AG08395 (cell line): ENCODE measurements around the gene CSTF1.
"Not testable (repeated sequence)": the region's sequence is repeated elsewhere in the genome, so short reads cannot be mapped to it uniquely, and the experiment has no call there.

Experiments
- DNase-seq: peaks from one replicate; pipeline ENCODE4 v3.0.0; 2012; ENCODE audit warnings: mixed read lengths, low spot score

The CSTF1 gene

GRCh38 chr20:56409521-56409920 is 17.1 kb downstream of the CSTF1 start:
- DNase-seq = no peak

DNA sequence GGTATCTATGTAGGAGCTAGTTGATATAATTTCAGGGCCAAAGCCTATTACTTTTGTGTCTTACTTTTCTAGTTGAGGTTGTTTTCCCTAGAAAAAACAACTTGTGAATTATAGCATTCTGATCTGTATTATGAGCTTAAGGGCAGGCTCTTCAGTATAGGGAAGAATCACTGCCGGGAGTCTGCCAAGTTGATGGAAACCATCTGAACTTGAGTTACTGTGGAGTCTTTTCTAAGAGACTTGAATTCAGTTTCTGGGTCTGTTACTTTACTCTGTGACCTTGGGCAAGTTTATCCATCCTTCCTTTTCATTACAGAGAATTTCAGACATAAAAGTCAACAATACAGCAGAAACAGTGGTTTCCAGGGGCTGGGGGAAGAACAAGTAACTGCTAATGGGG is 17.5 kb downstream of the CSTF1 start:
- no peak for DNase-seq

DNA sequence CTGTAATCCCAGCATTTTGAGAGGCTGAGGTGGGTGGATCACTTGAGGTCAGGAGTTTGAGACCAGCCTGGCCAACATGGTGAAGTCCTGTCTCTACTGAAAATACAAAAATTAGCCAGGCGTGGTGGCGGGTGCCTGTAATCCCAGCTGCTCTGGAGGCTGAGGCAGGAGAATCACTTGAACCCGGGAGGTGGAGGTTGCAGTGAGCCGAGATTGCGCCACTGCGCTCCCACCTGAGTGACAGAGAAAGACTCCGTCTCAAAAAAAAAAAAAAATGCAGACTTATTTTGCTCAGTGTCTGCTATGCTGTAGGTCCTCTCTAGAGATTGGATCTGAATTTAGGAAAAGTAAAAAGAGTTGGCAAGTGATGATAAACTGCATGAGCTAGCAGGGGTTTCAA is 18.8 kb downstream of the CSTF1 start:
- DNase-seq = not testable (repeated sequence)

DNA sequence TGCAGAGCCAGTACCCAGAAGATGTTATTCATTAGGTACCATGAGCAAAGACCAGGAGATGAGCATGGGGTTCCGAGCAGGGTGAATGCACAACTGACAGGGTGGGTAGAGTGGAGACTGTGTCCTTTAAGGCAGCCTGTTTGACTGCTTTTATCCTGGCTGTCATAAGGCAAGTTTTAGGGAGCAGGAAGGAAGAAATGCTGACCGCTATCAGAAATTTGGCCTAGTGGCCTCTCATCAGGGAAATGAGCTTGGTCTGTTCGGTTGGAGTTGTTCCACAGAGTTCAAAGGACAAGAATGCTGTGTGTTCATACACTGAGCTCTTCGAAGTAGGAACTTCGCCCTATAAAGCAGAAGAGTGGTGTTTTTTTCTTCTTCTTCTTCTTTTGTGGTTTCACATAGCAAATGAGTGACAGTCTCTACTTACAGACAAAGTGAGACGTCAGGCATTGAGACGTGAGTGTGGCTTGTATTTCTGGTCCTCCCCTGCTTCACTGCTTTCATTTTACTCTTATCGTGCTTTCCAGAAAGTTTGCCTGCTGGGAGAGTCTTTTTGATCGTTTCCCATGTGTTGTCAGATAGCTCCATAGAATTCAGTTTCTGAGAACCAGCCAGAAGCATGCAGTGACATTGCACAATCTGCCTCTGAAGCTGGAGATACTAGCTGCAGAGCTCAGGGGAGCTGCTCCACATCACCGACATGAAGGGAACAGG is 19.5 kb downstream of the CSTF1 start, which contains the start of gene CASS4:
CASS4 (plus strand) TSS at position 502 of the 714 bp plus-strand sequence; CDS start at position 701, 199 bp downstream.
- peak; percentile 62 for DNase-seq

DNA sequence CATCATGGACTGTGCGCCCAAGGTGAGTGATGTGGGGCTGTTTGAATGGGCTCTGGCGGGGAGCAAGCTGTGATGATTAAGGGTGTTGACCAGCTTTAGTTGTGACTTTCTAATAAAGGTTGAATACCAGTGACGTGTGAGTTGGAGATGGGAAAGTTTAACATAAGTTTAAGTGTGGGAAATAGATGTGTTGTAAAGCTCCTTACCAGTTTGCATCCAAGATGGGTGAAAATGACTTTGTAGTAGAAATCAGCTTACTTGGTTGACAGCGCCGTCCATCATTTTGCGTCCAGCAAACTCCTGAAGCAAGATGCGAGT is 20.0 kb downstream of the CSTF1 start:
- no peak for DNase-seq

DNA sequence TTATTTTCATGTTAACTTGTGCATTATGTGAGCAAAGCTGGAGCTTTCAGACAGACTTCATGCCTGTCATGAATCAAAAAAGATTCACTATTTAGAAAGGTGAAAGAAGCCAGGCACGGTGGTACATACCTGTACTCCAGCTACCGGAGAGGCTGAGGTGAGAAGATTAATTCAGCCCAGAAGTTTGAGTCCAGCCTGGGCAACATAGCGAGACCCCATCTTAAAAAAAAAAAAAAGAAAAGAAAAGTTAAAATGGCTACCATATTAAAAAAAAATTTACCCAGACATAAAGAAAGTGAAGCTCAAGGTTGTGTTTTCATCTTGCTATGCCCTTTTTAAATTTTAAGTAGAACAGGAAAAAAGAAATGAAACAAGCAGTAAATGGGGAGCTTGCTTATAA is 20.5 kb downstream of the CSTF1 start:
- no peak for DNase-seq

DNA sequence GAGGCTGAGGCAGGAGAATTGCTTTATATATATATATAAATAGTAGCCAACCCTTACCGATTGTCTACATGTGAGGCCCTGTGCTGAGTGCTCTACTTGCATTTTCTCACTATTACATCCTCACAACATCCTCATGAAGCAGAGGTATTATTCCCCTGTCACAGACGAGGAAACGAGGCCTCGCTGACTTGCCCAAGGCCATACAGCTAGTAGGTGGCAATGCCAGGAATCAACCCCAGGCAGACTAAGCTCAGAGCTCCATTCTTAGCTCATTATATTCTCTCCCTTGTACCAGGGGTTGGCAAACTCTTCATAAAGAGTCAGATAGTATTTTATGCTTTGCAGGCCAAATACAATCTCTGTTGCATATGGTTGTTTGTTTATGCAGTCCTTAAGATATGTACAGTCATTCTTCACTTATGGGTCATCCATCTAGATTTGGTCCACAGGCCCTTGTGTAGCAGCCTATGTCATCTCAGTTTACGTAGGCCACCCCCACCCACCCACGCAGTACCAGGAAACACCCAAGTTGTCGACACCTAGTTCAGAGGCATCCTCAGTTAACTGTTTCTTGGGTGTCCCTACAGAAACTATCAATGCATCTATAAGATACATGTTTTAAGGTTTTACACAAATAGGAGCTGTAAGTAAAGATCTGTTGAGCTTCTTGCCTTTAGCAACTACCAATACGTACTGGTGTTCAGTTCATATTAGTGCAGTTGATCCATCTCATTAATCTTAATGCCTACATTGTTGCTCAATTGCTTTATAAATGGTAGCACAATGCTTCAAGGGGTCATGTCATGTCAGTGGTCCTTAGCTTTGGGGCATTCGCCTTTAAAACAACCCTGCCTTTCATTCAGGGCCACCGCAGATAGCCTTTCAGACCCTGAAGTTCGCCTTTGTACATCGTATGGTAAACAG is 22.7 kb downstream of the CSTF1 start:
- DNase-seq = no peak

DNA sequence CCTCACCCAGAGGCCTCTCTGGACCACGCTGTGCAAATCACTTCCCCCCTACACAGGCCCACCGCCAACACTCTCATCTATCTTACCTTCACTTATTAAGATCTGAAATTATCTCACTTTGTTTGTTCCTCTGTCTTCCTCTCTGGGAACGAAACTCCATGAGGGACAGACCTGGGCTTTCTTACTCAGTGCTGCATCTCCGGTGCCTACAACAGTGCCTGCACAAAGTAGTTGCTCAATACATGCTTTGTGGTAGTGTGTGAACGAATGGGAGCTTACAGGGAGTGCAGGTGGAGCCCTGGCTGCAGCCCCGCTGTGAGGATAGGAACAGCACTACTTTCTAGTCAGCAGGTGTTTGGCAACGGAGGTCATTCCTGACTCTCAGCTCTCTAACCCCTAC is 25.0 kb downstream of the CSTF1 start:
- no peak for DNase-seq

GRCh38 chr20:56417911-56418310 is 25.5 kb downstream of the CSTF1 start:
- DNase-seq = no peak

DNA sequence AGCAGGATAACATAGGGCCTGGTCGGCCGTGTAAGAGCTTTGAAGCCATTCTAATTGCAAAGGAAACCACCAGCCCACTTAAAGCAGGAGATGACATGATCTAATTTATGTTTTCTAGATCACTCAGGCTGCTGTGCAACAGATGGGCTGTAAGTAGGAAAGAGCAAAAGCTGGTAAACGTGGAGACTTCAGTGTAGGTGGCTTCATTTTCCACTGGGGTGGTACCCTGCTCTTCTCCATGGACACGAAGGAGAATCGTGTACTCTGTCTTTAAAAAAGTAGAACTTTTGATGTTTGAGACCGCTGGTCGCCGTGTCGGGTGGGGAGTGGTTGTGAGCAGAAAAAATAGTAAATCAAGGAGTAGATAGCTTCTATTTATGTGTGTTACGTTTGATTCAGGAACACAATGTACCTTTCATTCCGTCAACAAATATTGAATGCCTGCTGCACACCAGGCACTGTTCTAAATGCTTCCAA is 26.0 kb downstream of the CSTF1 start:
- DNase-seq = no peak

DNA sequence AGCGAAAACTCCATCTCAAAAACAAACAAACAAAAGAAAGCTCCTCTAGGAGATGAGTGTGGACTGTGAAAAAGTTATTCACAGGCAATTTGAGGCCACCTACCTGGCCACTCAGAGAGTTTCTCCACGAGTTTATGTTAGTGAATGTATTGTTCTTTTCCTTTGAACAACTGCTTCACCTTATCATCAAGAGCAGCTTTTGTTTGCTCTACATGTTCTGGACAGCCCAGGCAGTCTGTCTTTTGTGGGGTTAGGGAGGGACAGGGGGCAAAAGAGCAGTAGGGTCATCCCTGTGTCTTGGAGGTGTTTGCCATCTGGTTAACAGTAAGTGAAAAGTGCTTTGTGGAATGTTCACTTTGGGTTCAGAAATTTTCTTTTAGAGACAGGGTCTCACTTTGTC is 27.6 kb downstream of the CSTF1 start:
- DNase-seq = no peak

- no peak for DNase-seq
These were observed 28.7 kb downstream of the CSTF1 start for GRCh38 chr20:56420940-56421688.

DNA sequence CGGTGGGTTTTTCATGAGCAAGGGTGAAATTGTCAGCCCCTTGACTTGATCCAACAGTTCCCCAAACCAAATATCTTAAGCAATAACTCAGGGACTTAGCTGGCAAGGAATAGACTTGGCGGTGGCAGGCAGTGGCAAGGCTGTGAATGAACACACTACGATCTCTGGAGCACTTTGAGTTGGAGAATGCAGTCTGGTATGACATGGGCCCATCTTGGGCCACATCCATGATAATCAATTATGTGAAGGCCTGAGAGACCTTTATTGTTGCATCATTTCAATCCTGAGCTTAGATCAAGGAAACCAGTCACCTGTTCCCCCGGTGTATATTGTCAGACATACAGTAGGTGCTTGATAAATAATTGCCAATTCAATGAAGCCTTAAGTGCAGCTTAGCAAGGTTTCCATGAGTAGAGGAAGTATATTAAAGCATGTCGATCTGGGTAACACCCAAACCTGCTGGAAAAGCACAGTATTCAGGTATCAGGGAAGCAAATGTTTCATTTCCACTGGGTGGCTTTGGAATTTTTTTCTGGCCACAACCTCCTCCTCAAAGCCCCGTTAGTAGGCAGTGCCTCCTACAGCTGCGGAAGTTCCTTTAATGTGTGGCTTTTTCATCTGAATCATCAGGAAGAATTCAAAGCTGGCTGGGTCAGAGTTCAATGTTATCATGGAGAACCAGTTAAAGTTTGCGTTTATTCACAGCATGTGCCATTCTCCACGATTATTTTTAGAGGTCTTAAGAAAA is 29.8 kb downstream of the CSTF1 start:
- peak; percentile 75 for DNase-seq

- DNase-seq = no peak
These were observed 30.4 kb downstream of the CSTF1 start for GRCh38 chr20:56422824-56423189.

DNA sequence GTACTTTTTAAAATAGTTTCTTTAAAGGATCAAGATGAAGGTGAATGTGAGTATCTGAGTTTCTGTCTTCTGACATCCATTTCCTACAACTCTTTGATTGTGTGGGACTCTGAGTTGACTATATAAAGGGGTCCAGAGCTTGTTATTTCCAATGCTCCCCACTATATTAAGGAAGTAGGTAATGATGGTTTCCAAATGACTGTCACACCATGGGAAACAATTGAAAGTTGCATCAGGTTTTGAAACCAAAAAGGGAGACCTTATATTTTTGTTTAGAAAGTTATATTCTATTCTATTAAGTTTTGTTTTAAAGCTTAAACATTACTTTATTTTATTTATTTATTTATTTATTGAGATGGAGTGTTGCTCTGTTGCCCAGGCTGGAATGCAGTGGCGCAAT is 30.8 kb downstream of the CSTF1 start:
- DNase-seq = no peak

GRCh38 chr20:56423886-56424285 is 31.4 kb downstream of the CSTF1 start:
- no peak for DNase-seq

- DNase-seq = no peak
These were observed 32.5 kb downstream of the CSTF1 start for GRCh38 chr20:56424931-56425330.

- no peak for DNase-seq
These were observed 33.6 kb downstream of the CSTF1 start for GRCh38 chr20:56426026-56426425.

DNA sequence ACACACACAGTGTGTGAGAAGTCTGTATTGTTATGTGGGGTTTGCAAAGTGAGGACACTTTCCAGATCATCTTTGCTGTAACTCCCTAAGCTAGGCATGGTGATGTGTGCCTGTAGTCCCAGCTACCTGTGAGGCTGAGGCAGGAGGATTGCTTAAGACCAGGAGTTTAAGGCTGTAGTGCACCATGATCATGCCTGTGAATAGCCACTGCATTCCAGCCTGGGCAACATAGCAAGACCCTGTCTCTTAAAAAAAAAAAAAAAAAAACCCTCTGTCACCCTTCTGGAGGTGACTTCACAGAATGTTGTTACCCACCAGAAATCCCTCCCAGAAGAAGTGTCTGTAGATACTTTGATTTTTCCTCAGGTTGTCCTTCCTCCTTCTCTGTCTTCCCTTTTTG is 34.5 kb downstream of the CSTF1 start:
- no peak for DNase-seq

DNA sequence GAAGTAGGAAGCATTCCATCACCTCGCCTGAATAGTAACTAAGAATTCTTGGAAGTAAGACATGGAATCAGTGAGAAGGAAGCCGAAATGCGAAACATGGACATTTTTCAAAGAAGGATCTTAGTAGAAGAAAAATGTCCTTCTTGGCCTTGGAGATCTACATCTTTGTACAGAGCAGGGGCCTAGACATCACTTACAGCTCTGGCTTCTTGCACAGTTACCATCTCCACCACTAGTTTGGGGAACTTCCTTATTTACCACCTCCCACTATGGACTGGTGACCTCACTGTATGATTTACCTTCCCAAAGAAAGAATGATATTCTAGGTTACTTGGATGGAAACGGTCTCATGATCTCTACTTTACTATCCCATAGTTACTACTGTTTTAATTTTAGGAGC is 35.4 kb downstream of the CSTF1 start:
- no peak for DNase-seq

DNA sequence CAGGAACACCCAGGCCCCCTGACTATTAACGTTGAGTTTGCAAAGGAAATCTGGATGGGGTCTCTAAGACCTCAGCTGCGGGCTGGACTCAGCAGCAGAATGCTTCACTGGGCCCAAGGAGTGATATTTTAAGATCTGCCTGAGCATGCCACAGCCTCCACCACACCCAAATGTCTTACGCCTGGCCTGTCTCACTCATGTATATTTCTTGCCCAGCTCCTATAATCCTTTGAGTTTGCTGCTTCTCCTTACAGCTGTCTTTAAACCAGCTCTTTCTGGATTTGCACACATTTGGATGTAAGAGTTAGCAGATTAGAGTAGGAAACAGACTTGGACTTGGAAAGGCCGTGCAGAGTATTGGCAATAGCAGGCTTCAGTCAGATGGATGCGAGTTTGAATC is 36.0 kb downstream of the CSTF1 start:
- DNase-seq = no peak

GRCh38 chr20:56428881-56429280 is 36.4 kb downstream of the CSTF1 start:
- no peak for DNase-seq
